Neural cell (in vitro differentiated cells): ENCODE data around the gene CELF4. TPM values are rescaled to one million over a fixed set of nuclear protein-coding genes. Genes with fewer than 3 reads are reported as not detected.

Experiments
- H2AFZ ChIP-seq: fragments of 200-600, 300-800 bp; sonication (generic), shearing (Covaris generic); 2 replicates; pipeline ENCODE4 v1.6.0; 2014; ENCODE audit warnings: low read depth, mild to moderate bottlenecking, antibody characterized with exemption, low read length, moderate library complexity
- H3F3A ChIP-seq: fragments of 200-600 bp; shearing (Covaris generic); 2 replicates; pipeline ENCODE4 v1.6.1; 2016; ENCODE audit warnings: mild to moderate bottlenecking, moderate library complexity, mixed read lengths, antibody characterized with exemption, low read length; ENCODE audit not compliant: insufficient read depth, poor library complexity, severe bottlenecking
- H3K27ac ChIP-seq: fragments of 200-600, 300-800 bp; sonication (generic), shearing (Covaris generic); 2 replicates; pipeline ENCODE4 v1.5.1; 2014; ENCODE audit warnings: mild to moderate bottlenecking, low read length, moderate library complexity
- H3K27me3 ChIP-seq: fragments of 300-800, 200-600 bp; sonication (generic), shearing (Covaris generic); 2 replicates; pipeline ENCODE4 v1.6.0; 2014; ENCODE audit warnings: mild to moderate bottlenecking, low read depth, low read length, moderate library complexity; ENCODE audit not compliant: insufficient read depth
- H3K36me3 ChIP-seq: fragments of 300-800, 200-600 bp; sonication (generic), shearing (Covaris generic); 2 replicates; pipeline ENCODE4 v1.5.1; 2014; ENCODE audit warnings: mild to moderate bottlenecking, antibody characterized with exemption, low read length, moderate library complexity; ENCODE audit not compliant: insufficient read depth
- H3K4me2 ChIP-seq: fragments of 300-800, 200-600 bp; sonication (generic), shearing (Covaris generic); 2 replicates; pipeline ENCODE4 v1.6.0; 2014; ENCODE audit warnings: mild to moderate bottlenecking, low read length
- H3K4me3 ChIP-seq: fragments of 300-800, 200-600 bp; sonication (generic), shearing (Covaris generic); 2 replicates; pipeline ENCODE4 v1.5.1; 2014; ENCODE audit warnings: mild to moderate bottlenecking, low read length, moderate library complexity
- H3K79me2 ChIP-seq: fragments of 200-600 bp; shearing (Covaris generic); replicated peaks from 2 replicates; pipeline ENCODE4 v1.6.0; 2014; ENCODE audit warnings: mild to moderate bottlenecking, low read length, moderate library complexity; ENCODE audit not compliant: insufficient read depth
- H3K9ac ChIP-seq: fragments of 300-800, 200-600 bp; sonication (generic), shearing (Covaris generic); 2 replicates; pipeline ENCODE4 v1.6.1; 2016; ENCODE audit warnings: mild to moderate bottlenecking, low read length, mixed read lengths
- H3K9me2 ChIP-seq: fragments of 200-600 bp; shearing (Covaris generic); 2 replicates; pipeline ENCODE4 v1.6.1; 2016; ENCODE audit warnings: mild to moderate bottlenecking, low read length, mixed read lengths; ENCODE audit not compliant: insufficient read depth
- H3K9me3 ChIP-seq: fragments of 200-600, 300-800 bp; sonication (generic), shearing (Covaris generic); 2 replicates; pipeline ENCODE4 v1.6.1; 2016; ENCODE audit warnings: mild to moderate bottlenecking, mixed run types, low read length, moderate library complexity, mixed read lengths
- H4K20me1 ChIP-seq: fragments of 200-600 bp; shearing (Covaris generic); 2 replicates; pipeline ENCODE4 v1.6.1; 2016; ENCODE audit warnings: mild to moderate bottlenecking, mixed run types; ENCODE audit not compliant: insufficient read depth
- CTCF ChIP-seq: fragments of 450-650 bp; IDR thresholded peaks from 2 replicates; pipeline ENCODE4 v1.5.1; 2014; ENCODE audit warnings: antibody characterized with exemption, mild to moderate bottlenecking, moderate library complexity; ENCODE audit not compliant: poor library complexity, severe bottlenecking
- EP300 ChIP-seq: fragments of 450-650 bp; conservative IDR thresholded peaks from 2 replicates; pipeline ENCODE4 v1.6.1; 2014; ENCODE audit warnings: antibody characterized with exemption, mild to moderate bottlenecking, moderate library complexity; ENCODE audit not compliant: poor library complexity, severe bottlenecking
- EZH2 ChIP-seq: fragments of 200-600, 300-800 bp; shearing (Covaris generic), sonication (generic); IDR thresholded peaks from 2 replicates; pipeline ENCODE4 v1.6.1; 2014; ENCODE audit warnings: antibody characterized with exemption, low read length, borderline replicate concordance, mild to moderate bottlenecking; ENCODE audit not compliant: insufficient read depth, poor library complexity, severe bottlenecking
- MXI1 ChIP-seq: fragments of 450-650 bp; conservative IDR thresholded peaks from 2 replicates; pipeline ENCODE4 v1.6.1; 2014; ENCODE audit warnings: antibody characterized with exemption, mild to moderate bottlenecking; ENCODE audit not compliant: poor library complexity, severe bottlenecking
- POLR2AphosphoS5 ChIP-seq: IDR thresholded peaks from 2 replicates; pipeline ENCODE4 v1.6.1; 2012
- RAD21 ChIP-seq: fragments of 450-650 bp; conservative IDR thresholded peaks from 2 replicates; pipeline ENCODE4 v1.6.1; 2014; ENCODE audit warnings: antibody characterized with exemption, mild to moderate bottlenecking, moderate library complexity
- SMC3 ChIP-seq: fragments of 450-650 bp; conservative IDR thresholded peaks from 2 replicates; pipeline ENCODE4 v1.6.1; 2014; ENCODE audit warnings: antibody characterized with exemption, mild to moderate bottlenecking, moderate library complexity; ENCODE audit not compliant: poor library complexity
- TAF1 ChIP-seq: IDR thresholded peaks from 2 replicates; pipeline ENCODE4 v1.6.1; 2012; ENCODE audit warnings: low read depth
- polyA plus RNA-seq: library from polyadenylated mRNA; depleted of rRNA; stranded (reverse); fragments of >200 nt; gene quantifications from 2 replicates; pipeline ENCODE4 v1.2.3, GENCODE V29; 2014
- TF ChIP-seq, protein P1 (sequence below): IDR thresholded peaks from 2 replicates; pipeline ENCODE4 v1.6.1; 2012; ENCODE audit warnings: borderline replicate concordance

CELF4 gene
- polyA plus RNA-seq, 1 donor from 2014 or later = 191 TPM

GRCh38 chr18:37328946-37329719, 236.5 kb downstream of the CELF4 start:
- Histone ChIP-seq H3K9me3 (no peaks in the 10 kb centered on the region), H3K4me3 (no peak overlapping the region), H4K20me1 (peaks cover 1% of the 10 kb centered on the region), H3K4me2 (no peak overlapping the region), H3K79me2 (no peaks in the 10 kb centered on the region), H3K36me3 (no peaks in the 10 kb centered on the region), H3K27me3 (no peaks in the 10 kb centered on the region), H3K9ac (no peak overlapping the region), H3K9me2 (no peaks in the 10 kb centered on the region), H2AFZ (no peak overlapping the region), H3F3A (no peaks in the 10 kb centered on the region), H3K27ac (no peak overlapping the region)
- TF ChIP-seq, protein P1, sequence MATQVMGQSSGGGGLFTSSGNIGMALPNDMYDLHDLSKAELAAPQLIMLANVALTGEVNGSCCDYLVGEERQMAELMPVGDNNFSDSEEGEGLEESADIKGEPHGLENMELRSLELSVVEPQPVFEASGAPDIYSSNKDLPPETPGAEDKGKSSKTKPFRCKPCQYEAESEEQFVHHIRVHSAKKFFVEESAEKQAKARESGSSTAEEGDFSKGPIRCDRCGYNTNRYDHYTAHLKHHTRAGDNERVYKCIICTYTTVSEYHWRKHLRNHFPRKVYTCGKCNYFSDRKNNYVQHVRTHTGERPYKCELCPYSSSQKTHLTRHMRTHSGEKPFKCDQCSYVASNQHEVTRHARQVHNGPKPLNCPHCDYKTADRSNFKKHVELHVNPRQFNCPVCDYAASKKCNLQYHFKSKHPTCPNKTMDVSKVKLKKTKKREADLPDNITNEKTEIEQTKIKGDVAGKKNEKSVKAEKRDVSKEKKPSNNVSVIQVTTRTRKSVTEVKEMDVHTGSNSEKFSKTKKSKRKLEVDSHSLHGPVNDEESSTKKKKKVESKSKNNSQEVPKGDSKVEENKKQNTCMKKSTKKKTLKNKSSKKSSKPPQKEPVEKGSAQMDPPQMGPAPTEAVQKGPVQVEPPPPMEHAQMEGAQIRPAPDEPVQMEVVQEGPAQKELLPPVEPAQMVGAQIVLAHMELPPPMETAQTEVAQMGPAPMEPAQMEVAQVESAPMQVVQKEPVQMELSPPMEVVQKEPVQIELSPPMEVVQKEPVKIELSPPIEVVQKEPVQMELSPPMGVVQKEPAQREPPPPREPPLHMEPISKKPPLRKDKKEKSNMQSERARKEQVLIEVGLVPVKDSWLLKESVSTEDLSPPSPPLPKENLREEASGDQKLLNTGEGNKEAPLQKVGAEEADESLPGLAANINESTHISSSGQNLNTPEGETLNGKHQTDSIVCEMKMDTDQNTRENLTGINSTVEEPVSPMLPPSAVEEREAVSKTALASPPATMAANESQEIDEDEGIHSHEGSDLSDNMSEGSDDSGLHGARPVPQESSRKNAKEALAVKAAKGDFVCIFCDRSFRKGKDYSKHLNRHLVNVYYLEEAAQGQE = no peak
- TF ChIP-seq CTCF (no peak), EP300 (no peak), POLR2AphosphoS5 (no peak), EZH2 (no peak), SMC3 (no peak), TAF1 (no peak), RAD21 (no peak)

DNA sequence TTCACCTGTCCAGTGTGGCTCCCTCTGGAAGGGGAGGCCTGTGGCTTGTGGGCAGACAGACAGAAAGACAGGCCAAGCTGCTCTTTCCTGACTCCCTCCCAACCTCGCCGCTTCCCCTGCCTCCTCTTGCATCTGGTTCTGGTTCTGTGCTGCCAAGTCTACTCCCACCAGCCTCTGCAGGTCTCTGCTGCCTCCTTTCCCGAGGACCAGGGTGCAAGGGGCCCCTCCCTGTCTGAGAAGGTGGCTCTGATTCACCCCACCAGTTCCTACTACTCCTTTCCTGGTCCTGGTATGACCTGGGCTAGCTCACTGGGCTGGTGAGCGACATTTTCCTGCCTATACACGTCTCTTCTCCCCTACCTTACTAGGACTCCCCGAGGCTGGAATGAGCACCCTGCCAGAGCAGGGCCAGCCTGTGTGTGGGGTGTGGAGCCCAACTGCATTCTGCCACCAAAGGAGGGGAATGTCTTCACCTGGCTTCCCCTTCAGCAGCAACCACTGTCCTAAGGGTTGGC, 238.5 kb downstream of the CELF4 start:
- H3K27me3 ChIP-seq = no peaks in the 10 kb centered on the region
- no peaks in the 10 kb centered on the region for H3K36me3 ChIP-seq
- no peaks in the 10 kb centered on the region for H3K9me2 ChIP-seq
- no peaks in the 10 kb centered on the region for H3F3A ChIP-seq
- H3K79me2 ChIP-seq = no peaks in the 10 kb centered on the region
- H3K4me2 ChIP-seq = no peak overlapping the region
- no peak overlapping the region for H3K4me3 ChIP-seq
- H3K27ac ChIP-seq = no peak overlapping the region
- H2AFZ ChIP-seq = no peak overlapping the region
- TF ChIP-seq EZH2 (no peak), RAD21 (no peak), EP300 (no peak), MXI1 (no peak), SMC3 (no peak)
- H4K20me1 ChIP-seq = peaks cover 3% of the 10 kb centered on the region
- H3K9ac ChIP-seq = no peak overlapping the region
- H3K9me3 ChIP-seq = no peaks in the 10 kb centered on the region
